Sigmoid colon (tissue), 4 donors: Measurements from ENCODE around the gene ASH1L.

Experiments used
- EP300 ChIP-seq, 4 donors: sonication (generic); formaldehyde crosslinking; IDR thresholded peaks; one replicate each; pipeline ENCODE4 v1.6.1; 2017; ENCODE audit warnings: antibody characterized with exemption in 4 of 4
- POLR2A ChIP-seq, 2 donors: fragments of 450-650 bp; IDR thresholded peaks; one replicate each; pipeline ENCODE4 v1.6.1; 2016; ENCODE audit warnings: antibody characterized with exemption in 2 of 2, mild to moderate bottlenecking in 2 of 2, moderate library complexity in 2 of 2
- POLR2AphosphoS5 ChIP-seq, 4 donors: sonication (generic); formaldehyde crosslinking; IDR thresholded peaks; one replicate each; pipeline ENCODE4 v1.6.1; 2017; ENCODE audit warnings: antibody characterized with exemption in 4 of 4
- TF ChIP-seq, protein P1 (sequence below), 4 experiments: fragments of 450-650 bp in 3 of 4; fragments of 200-600 bp in 1 of 4; IDR thresholded peaks; one replicate each; pipeline ENCODE4 v1.5.1; 2016 to 2019; ENCODE audit warnings: antibody characterized with exemption in 4 of 4, mild to moderate bottlenecking in 3 of 4, moderate library complexity in 2 of 4

DNA sequence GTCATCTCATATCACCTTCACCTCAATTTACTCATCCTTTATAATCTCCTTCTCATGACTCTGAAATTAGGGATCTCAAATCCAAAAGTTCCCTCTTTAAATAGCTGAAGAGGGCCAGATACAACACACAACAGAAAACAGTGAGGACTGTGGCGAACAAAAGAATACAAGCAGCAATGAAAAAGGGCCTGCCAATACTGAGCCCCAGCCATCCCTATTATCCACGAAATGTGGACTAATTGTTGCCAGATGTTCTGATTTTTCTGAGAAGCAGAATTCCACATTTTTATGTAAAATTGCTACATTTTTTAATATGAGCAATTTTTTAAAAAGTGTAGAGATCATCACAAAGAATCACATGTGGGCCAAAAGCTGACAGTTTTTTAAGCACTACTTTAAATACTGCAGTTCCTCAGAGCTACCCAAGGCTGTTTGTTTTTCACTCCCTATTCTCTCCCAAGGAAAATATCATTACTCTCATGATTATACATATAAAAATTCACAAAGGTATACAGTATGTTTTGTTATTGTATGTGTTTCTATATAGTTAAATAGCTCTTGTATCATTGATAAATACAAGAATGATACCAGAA, 90.0 kb downstream of the ASH1L start:
- TF ChIP-seq POLR2AphosphoS5 (IDR thresholded peaks at IDR 0.05) (no peak), POLR2A (IDR thresholded peaks at IDR 0.05) (no peak), EP300 (IDR thresholded peaks at IDR 0.05) (no peak)
- TF ChIP-seq, protein P1, sequence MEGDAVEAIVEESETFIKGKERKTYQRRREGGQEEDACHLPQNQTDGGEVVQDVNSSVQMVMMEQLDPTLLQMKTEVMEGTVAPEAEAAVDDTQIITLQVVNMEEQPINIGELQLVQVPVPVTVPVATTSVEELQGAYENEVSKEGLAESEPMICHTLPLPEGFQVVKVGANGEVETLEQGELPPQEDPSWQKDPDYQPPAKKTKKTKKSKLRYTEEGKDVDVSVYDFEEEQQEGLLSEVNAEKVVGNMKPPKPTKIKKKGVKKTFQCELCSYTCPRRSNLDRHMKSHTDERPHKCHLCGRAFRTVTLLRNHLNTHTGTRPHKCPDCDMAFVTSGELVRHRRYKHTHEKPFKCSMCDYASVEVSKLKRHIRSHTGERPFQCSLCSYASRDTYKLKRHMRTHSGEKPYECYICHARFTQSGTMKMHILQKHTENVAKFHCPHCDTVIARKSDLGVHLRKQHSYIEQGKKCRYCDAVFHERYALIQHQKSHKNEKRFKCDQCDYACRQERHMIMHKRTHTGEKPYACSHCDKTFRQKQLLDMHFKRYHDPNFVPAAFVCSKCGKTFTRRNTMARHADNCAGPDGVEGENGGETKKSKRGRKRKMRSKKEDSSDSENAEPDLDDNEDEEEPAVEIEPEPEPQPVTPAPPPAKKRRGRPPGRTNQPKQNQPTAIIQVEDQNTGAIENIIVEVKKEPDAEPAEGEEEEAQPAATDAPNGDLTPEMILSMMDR (IDR thresholded peaks at IDR 0.05): no peak
